Panc1 (cell line): ENCODE measurements around the gene FAM228A. TPM values are rescaled to one million over a fixed set of nuclear protein-coding genes. Genes with fewer than 3 reads are reported as not detected.

Experiments
- ATAC-seq: fragments of 200-7000 bp; cut with Tn5 transposase; 2 replicates; pipeline ENCODE4 v1.9.1; 2020; ENCODE audit warnings: mild to moderate bottlenecking, moderate library complexity
- BruUV-seq: library from RNA; stranded (reverse); fragments of 400-500 nt; replicated peaks from 2 replicates; lab custom pipeline; 2021; lab: Mats Ljungman, UMichigan
- CTCF ChIA-PET: fragments of 300-600 bp; sonication (Branson Sonifier 250); formaldehyde crosslinking; loops from one replicate; lab custom pipeline; 2022; ENCODE audit warnings: antibody characterized with exemption; lab: Charles Lee
- POLR2A ChIA-PET: fragments of 300-600 bp; sonication (Branson Sonifier 250); formaldehyde crosslinking; loops from one replicate; lab custom pipeline; 2022; ENCODE audit warnings: antibody characterized with exemption; lab: Charles Lee
- DNase-seq: peaks from one replicate; pipeline ENCODE4 v3.0.0-alpha.2; 2010; ENCODE audit warnings: low read depth, low spot score
- H3K27ac ChIP-seq: 2 replicates; pipeline ENCODE4 v1.5.1; 2011; ENCODE audit warnings: mild to moderate bottlenecking, low read length, inconsistent platforms
- H3K27me3 ChIP-seq: fragments of 200-500 bp; sonication (Bioruptor generic); 2 replicates; pipeline ENCODE4 v1.6.0; 2014; ENCODE audit warnings: low read length, inconsistent platforms; ENCODE audit not compliant: control insufficient read depth, insufficient read depth
- H3K36me3 ChIP-seq: fragments of 200-500 bp; sonication (Bioruptor generic); 2 replicates; pipeline ENCODE4 v1.5.1; 2014; ENCODE audit warnings: inconsistent platforms, mild to moderate bottlenecking, low read length, moderate library complexity; ENCODE audit not compliant: control insufficient read depth, insufficient read depth
- H3K4me1 ChIP-seq: 2 replicates; pipeline ENCODE4 v1.5.1; 2011; ENCODE audit warnings: inconsistent platforms, mild to moderate bottlenecking, low read length, moderate library complexity; ENCODE audit not compliant: control insufficient read depth, insufficient read depth
- H3K4me3 ChIP-seq, 2 experiments: 2 replicates each; pipeline ENCODE4 v1.5.1; 2011 to 2012; ENCODE audit warnings: low read depth in 2 of 2, low read length in 2 of 2, mild to moderate bottlenecking in 2 of 2, inconsistent platforms in 1 of 2, moderate library complexity in 1 of 2
- H3K9me3 ChIP-seq: fragments of 200-500 bp; sonication (Bioruptor generic); 2 replicates; pipeline ENCODE4 v1.5.1; 2014; ENCODE audit warnings: low read depth, mild to moderate bottlenecking, inconsistent platforms, low read length, moderate library complexity; ENCODE audit not compliant: control insufficient read depth, insufficient read depth
- POLR2AphosphoS5 ChIP-seq: IDR thresholded peaks from 2 replicates; pipeline ENCODE4 v1.6.1; 2012; ENCODE audit warnings: mild to moderate bottlenecking, low read depth, low read length, moderate library complexity
- REST ChIP-seq, 2 experiments: IDR thresholded peaks; 2 replicates each; pipeline ENCODE4 v1.6.1; 2011 to 2012; ENCODE audit warnings: low read depth in 2 of 2, control low read depth in 1 of 2, low read length in 1 of 2, mild to moderate bottlenecking in 1 of 2, moderate library complexity in 1 of 2; ENCODE audit not compliant: insufficient read depth in 1 of 2
- SIN3A ChIP-seq: IDR thresholded peaks from 2 replicates; pipeline ENCODE4 v1.6.1; 2012; ENCODE audit warnings: low read depth, mild to moderate bottlenecking, low read length, moderate library complexity, borderline replicate concordance; ENCODE audit not compliant: insufficient read depth
- TCF7L2 ChIP-seq: IDR thresholded peaks from 2 replicates; pipeline ENCODE4 v1.6.1; 2011; ENCODE audit warnings: mild to moderate bottlenecking, low read depth, low read length, inconsistent platforms
- in situ Hi-C: cut with HindIII; loops from 2 replicates; pipeline ENCODE4 v1.10.0; 2016; ENCODE audit warnings: low sequenced_read_pairs, low pct_unique_long_range_greater_than_20kb
- intact Hi-C: fragments of 100-400 bp; cut with micrococcal nuclease; formaldehyde crosslinking; loops from one replicate; pipeline ENCODE4 v1.10.0; 2022; ENCODE audit not compliant: unreplicated experiment
- total RNA-seq: library from RNA; stranded (reverse); gene quantifications from one replicate; pipeline ENCODE4 v1.2.1, GENCODE V29; 2021; ENCODE audit not compliant: unreplicated experiment
- TF ChIP-seq, protein P1 (sequence below): fragments of 450-650 bp; IDR thresholded peaks from 2 replicates; pipeline ENCODE4 v1.5.1; 2017; ENCODE audit warnings: mild to moderate bottlenecking

FAM228A gene
- total RNA-seq, 1 experiment from 2014 or later = not detected

- no peaks in the 10 kb centered on the region for H3K9me3 ChIP-seq
- ChIA-PET CTCF (no interaction called here), POLR2A (no interaction called here)
- in situ Hi-C loops = no loop called here
- H3K27me3 ChIP-seq = no peaks in the 10 kb centered on the region
- intact Hi-C loops = no loop called here
- TF ChIP-seq POLR2AphosphoS5 (no peak), SIN3A (no peak), REST (IDR thresholded peaks at IDR 0.05; ENCODE audit: insufficient read depth in 1 of 2, low read depth in 2 of 2, low read length in 1 of 2) (no peak), TCF7L2 (no peak)
- TF ChIP-seq, protein P1, sequence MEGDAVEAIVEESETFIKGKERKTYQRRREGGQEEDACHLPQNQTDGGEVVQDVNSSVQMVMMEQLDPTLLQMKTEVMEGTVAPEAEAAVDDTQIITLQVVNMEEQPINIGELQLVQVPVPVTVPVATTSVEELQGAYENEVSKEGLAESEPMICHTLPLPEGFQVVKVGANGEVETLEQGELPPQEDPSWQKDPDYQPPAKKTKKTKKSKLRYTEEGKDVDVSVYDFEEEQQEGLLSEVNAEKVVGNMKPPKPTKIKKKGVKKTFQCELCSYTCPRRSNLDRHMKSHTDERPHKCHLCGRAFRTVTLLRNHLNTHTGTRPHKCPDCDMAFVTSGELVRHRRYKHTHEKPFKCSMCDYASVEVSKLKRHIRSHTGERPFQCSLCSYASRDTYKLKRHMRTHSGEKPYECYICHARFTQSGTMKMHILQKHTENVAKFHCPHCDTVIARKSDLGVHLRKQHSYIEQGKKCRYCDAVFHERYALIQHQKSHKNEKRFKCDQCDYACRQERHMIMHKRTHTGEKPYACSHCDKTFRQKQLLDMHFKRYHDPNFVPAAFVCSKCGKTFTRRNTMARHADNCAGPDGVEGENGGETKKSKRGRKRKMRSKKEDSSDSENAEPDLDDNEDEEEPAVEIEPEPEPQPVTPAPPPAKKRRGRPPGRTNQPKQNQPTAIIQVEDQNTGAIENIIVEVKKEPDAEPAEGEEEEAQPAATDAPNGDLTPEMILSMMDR = no peak
- no TSS peak for BruUV-seq
- no peaks in the 10 kb centered on the region for H3K4me1 ChIP-seq
- ATAC-seq (no peak), DNase-seq (no peak)
- H3K4me3 ChIP-seq = no peak overlapping the region
- no peak overlapping the region for H3K27ac ChIP-seq
- no peaks in the 10 kb centered on the region for H3K36me3 ChIP-seq
Measured at GRCh38 chr2:24189551-24189950, 14.7 kb downstream of the FAM228A start.

- POLR2A ChIA-PET = no interaction called here
- Histone ChIP-seq H3K36me3 (no peaks in the 10 kb centered on the region), H3K4me3 (no peak overlapping the region), H3K27ac (no peak overlapping the region), H3K27me3 (no peaks in the 10 kb centered on the region), H3K9me3 (no peaks in the 10 kb centered on the region), H3K4me1 (no peaks in the 10 kb centered on the region)
- in situ Hi-C loops = no loop called here
- ATAC-seq (0 out of 2 replicates have a peak, but pooled peaks have one; percentile 34), DNase-seq (no peak)
- TF ChIP-seq TCF7L2 (no peak), POLR2AphosphoS5 (no peak), SIN3A (no peak), REST (IDR thresholded peaks at IDR 0.05; ENCODE audit: insufficient read depth in 1 of 2, low read depth in 2 of 2, low read length in 1 of 2) (no peak)
- TF ChIP-seq, protein P1 = no peak
- intact Hi-C loops = no loop called here
- no TSS peak for BruUV-seq
- CTCF ChIA-PET = no interaction called here
Measured at GRCh38 chr2:24190503-24190902, 15.7 kb downstream of the FAM228A start.
